Upper lobe of left lung (tissue), 6 donors: Measurements from ENCODE around the gene PRX. TPM values are rescaled to one million over a fixed set of nuclear protein-coding genes. Genes with fewer than 3 reads are reported as not detected.

Experiments used
- ATAC-seq, 2 donors: fragments of 200-7000 bp; cut with Tn5 transposase; one replicate each; pipeline ENCODE4 v1.9.1; 2022; ENCODE audit warnings: mild to moderate bottlenecking in 2 of 2, moderate library complexity in 2 of 2; ENCODE audit not compliant: low FRiP score in 2 of 2
- DNase-seq, 2 donors: peaks; one replicate each; pipeline ENCODE4 v3.0.0-alpha.2; 2019 to 2020
- H3K27ac ChIP-seq, 4 donors: fragments of 200-600 bp; sonication (generic); one replicate each; pipeline ENCODE4 v1.5.1; 2016 to 2019
- H3K27me3 ChIP-seq, 4 donors: fragments of 200-600 bp; sonication (generic); one replicate each; pipeline ENCODE4 v1.5.1; 2017 to 2019
- H3K36me3 ChIP-seq, 4 donors: fragments of 200-600 bp; sonication (generic); one replicate each; pipeline ENCODE4 v1.5.1; 2016 to 2019
- H3K4me1 ChIP-seq, 4 donors: fragments of 200-600 bp; sonication (generic); one replicate each; pipeline ENCODE4 v1.5.1; 2018 to 2019
- H3K4me3 ChIP-seq, 4 donors: fragments of 200-600 bp; sonication (generic); one replicate each; pipeline ENCODE4 v1.5.1; 2017 to 2019; ENCODE audit warnings: mild to moderate bottlenecking in 2 of 4, moderate library complexity in 1 of 4
- H3K9me3 ChIP-seq, 4 donors: fragments of 200-600 bp; sonication (generic); one replicate each; pipeline ENCODE4 v1.5.1; 2018 to 2019
- CTCF ChIP-seq, 6 experiments: fragments of 450-650 bp in 4 of 6; fragments of 200-600 bp in 2 of 6; sonication (generic) in 2 of 6; IDR thresholded peaks; one replicate each; pipeline ENCODE4 v1.5.1; 2016 to 2019; ENCODE audit warnings: antibody characterized with exemption in 6 of 6
- EP300 ChIP-seq, 4 donors: sonication (generic); formaldehyde crosslinking; IDR thresholded peaks; one replicate each; pipeline ENCODE4 v1.5.1; 2017; ENCODE audit warnings: antibody characterized with exemption in 4 of 4, control low read depth in 2 of 4
- POLR2A ChIP-seq, 4 donors: fragments of 450-650 bp; IDR thresholded peaks; one replicate each; pipeline ENCODE4 v1.5.1; 2016 to 2017; ENCODE audit warnings: antibody characterized with exemption in 4 of 4, mild to moderate bottlenecking in 2 of 4
- POLR2AphosphoS5 ChIP-seq, 2 donors: sonication (generic); formaldehyde crosslinking; IDR thresholded peaks; one replicate each; pipeline ENCODE4 v1.5.1; 2017; ENCODE audit warnings: antibody characterized with exemption in 2 of 2
- WGBS, 2 donors: methylation state at CpG; one replicate each; pipeline ENCODE4 v1.1.5; 2017 to 2018; 5-methylcytosine and 5-hydroxymethylcytosine counted together
- total RNA-seq, 6 donors: library from RNA; depleted of rRNA in 4 of 6; stranded (reverse); fragments of >200 nt in 4 of 6; gene quantifications; one replicate each; pipeline versions ENCODE4 v1.1.0 to v1.2.1, GENCODE V29; 2016 to 2021
- donor health status: DM: no; HTN: no; CAD: no; lungs with moderate emphysema.
- donor health status: DM: no; HTN: yes; CAD: no; lungs with severe emphysema.

Gene PRX
- total RNA-seq, 6 donors from 2014 or later, result 30.1 to 146 (median 51.5) TPM

- 15 to 17% methylated on average over 17 to 18 of the region's 18 CpGs for WGBS, 2 donors
- no peaks in the 10 kb centered on the region for H3K9me3 ChIP-seq
- H3K4me1 ChIP-seq, result peaks cover 16 to 32% (median 22%) of the 10 kb centered on the region in 4 donors
- DNase-seq, result no peak
- TF ChIP-seq POLR2AphosphoS5 (IDR thresholded peaks at IDR 0.05) (no peak), CTCF (IDR thresholded peaks at IDR 0.05) (peak in 3 of 6 experiments; percentile 17 to 35 (median 22))
- H3K4me3 ChIP-seq, result peak overlapping the region; percentile 66 to 92 (median 84)
- no peak for ATAC-seq
- no peaks in the 10 kb centered on the region for H3K27me3 ChIP-seq
- H3K36me3 ChIP-seq, result peaks cover 22 to 50% (median 32%) of the 10 kb centered on the region in 4 donors
- H3K27ac ChIP-seq, result peak overlapping the region; percentile 92 to 98 (median 96)
Measured at GRCh38 chr19:40444825-40445312, 31.7 kb upstream of the PRX start.

DNA sequence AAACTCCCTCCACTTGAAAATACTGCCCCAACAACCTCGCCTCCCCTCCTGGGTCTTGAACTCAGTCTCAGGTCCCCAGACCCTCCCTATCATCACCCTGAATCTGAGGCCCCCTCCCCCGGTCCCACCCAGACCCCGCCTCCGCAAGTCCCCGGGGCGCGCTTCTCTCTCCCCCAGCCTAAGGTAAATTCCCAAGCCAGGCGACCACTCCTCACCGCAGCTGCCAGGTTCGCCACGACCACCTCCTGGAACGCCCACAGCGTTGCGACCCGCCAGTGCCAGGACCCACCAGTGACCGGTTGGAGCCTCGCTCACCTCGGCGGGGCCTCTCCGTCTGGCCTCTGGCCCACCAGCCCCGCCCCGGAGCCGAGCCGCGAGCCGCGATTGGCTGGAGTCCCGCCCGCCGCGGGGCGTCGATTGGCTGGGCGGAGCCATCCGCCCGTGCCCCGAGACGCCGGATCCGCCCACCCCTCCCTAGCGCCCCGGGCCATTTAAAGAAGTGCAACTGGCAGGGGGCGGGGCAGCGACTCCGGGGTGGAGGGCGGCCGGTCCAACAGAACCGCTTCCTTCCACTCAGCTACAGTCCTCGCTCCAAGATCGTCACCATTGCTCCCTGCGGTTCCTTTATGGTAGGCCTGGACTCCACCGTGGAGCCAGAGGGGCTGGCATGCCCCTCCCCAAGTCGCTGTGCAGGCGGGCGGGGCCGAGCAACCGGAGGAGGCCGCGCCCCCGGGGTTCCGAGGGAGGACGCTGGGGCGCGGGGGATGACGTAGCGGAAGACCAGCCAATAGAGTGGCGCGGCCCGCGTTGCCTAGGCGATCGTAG is 31.0 kb upstream of the PRX start, which contains the start of gene SERTAD3:
Gene SERTAD3, minus strand, starts transcription at position 336 of the 825 bp plus-strand sequence. CDS start 2,255 bp downstream, outside the sequence.
- H3K4me1 ChIP-seq, result peaks cover 16 to 38% (median 24%) of the 10 kb centered on the region in 4 donors
- H3K27me3 ChIP-seq, result no peaks in the 10 kb centered on the region
- H3K4me3 ChIP-seq, result peak within 1 kb of the TSS; percentile 66 to 92 (median 84)
- DNase-seq, result peak; percentile 97 to 99
- TF ChIP-seq POLR2A (IDR thresholded peaks at IDR 0.05) (peak; percentile 58 to 99 (median 95)), CTCF (IDR thresholded peaks at IDR 0.05) (peak in 1 of 6 experiments; percentile 23), EP300 (IDR thresholded peaks at IDR 0.05) (peak in 1 of 4 donors; percentile 21), POLR2AphosphoS5 (IDR thresholded peaks at IDR 0.05) (peak; percentile 98 to 99)
- WGBS, 2 donors, result 0% methylated on average over 19 to 70 of the region's 72 CpGs
- no peaks in the 10 kb centered on the region for H3K9me3 ChIP-seq
- H3K27ac ChIP-seq, result peak within 1 kb of the TSS; percentile 92 to 98 (median 96)
- H3K36me3 ChIP-seq, result peaks cover 22 to 44% (median 31%) of the 10 kb centered on the region in 4 donors
- ATAC-seq, result peak; percentile 94

DNA sequence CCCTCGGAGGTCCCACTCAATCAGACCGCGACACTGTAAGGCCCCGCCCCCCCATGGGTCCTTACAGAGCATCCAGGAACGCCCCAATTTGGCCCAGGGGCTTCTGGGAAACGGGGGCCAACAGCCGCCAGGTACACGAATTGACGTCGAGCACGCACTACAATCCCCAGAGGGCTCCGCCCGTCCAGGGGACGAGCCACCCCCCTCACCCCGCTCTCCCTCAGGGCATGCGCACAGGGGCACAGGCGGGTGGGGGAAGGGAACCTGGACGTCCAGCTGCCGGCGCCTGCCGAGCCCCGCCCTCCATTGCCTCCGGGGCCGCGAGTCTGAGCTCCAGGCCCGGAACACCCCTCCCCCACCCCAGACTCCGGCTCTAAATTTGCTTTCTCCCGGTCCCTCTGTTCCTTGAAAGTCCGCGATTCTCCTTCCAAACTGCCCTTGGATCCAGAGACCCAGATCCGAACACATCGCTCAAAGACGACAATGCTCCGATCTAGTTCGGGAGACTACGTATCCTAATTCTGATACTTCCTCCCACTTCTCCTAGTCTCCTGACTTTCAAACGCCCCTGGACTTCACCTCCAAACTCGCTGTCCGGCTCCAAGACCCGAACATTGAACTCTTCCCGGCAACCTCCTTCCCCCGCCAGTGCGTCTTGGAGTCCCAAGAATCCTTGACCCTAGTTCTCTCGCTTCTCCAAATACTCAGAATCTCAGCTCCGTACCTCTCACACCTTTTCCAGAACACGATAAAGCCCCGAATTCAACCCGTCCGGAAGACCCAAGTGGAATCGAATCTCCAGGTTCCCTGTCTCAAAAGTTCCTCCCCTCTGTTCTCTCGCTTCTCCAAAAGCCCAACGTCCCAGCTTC is 30.2 kb upstream of the PRX start:
- Histone ChIP-seq H3K9me3 (no peaks in the 10 kb centered on the region), H3K36me3 (peaks cover 20 to 36% (median 26%) of the 10 kb centered on the region in 4 donors), H3K4me3 (peak overlapping the region; percentile 66 to 92 (median 84)), H3K27me3 (no peaks in the 10 kb centered on the region), H3K4me1 (peaks cover 16 to 38% (median 25%) of the 10 kb centered on the region in 4 donors), H3K27ac (peak overlapping the region; percentile 92 to 98 (median 96))
- DNase-seq, result peak; percentile 97 to 100
- peak; percentile 91 to 97 for ATAC-seq
- 0% methylated on average over 29 to 39 of the region's 52 CpGs for WGBS, 2 donors
- TF ChIP-seq POLR2AphosphoS5 (IDR thresholded peaks at IDR 0.05) (peak; percentile 86 to 95), POLR2A (IDR thresholded peaks at IDR 0.05) (peak in 3 of 4 donors; percentile 38 to 77 (median 77)), EP300 (IDR thresholded peaks at IDR 0.05) (peak in 2 of 4 donors; percentile 36 to 94), CTCF (IDR thresholded peaks at IDR 0.05) (peak in 1 of 6 experiments; percentile 34)

DNA sequence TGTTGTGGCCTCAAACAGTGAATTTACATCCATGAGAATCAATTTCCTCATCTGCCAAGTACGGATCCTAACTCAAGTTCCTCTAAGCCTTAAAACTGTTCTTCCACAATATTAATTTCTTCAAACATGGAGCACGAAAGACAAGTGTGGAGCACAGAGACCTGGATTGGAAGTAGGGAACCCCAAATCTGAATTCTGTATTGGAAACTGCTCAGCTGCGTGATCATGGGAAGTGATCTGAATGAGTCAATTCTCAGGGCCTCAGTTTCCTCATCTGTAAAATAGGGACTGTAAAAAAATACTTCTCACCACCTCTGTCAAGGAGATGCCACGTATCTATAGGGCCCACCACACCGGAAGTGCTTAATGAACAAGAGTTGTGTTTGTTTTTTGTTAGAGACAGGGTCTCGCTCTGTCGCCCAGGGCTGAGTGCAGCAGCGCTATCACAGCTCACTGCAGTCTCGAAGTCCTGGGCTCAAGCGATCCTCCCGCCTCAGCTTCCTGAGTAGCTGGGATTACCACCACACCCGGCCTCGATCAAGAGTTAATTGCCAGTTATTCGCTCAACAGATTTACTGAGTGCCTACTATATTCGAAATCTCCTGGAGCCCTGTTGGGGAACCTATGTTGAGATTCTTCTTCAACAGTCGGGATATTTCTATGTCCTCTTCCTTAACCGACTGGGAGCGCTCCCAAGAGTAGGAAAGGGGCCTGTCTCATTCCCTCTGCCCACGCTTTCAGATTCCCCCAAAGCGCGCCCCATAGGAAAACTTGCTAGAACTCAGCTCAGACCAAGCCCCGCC is 29.4 kb upstream of the PRX start:
- DNase-seq (no peak), ATAC-seq (no peak)
- TF ChIP-seq POLR2AphosphoS5 (IDR thresholded peaks at IDR 0.05) (no peak), CTCF (IDR thresholded peaks at IDR 0.05) (no peak), POLR2A (IDR thresholded peaks at IDR 0.05) (no peak), EP300 (IDR thresholded peaks at IDR 0.05) (no peak)
- H3K4me1 ChIP-seq, result peaks cover 16 to 38% (median 25%) of the 10 kb centered on the region in 4 donors
- no peaks in the 10 kb centered on the region for H3K27me3 ChIP-seq
- 20 to 28% methylated on average over 15 to 22 of the region's 22 CpGs for WGBS, 2 donors
- no peaks in the 10 kb centered on the region for H3K9me3 ChIP-seq
- peak overlapping the region; percentile 21 to 91 (median 72) for H3K4me3 ChIP-seq
- peak overlapping the region; percentile 63 to 98 (median 82) for H3K27ac ChIP-seq
- peaks cover 14 to 28% (median 21%) of the 10 kb centered on the region in 4 donors for H3K36me3 ChIP-seq
